Diencephalon (tissue), 1 donor: ENCODE data around the gene SIRT6. TPM values are rescaled to one million over a fixed set of nuclear protein-coding genes. Genes with fewer than 3 reads are reported as not detected.

ENCODE experiments used
- small RNA-seq: library from RNA; depleted of rRNA; stranded (forward); fragments of <200 nt; gene quantifications from one replicate; pipeline ENCODE3, GENCODE V24; 2014
- total RNA-seq: library from RNA; depleted of rRNA; stranded (reverse); fragments of >200 nt; gene quantifications from one replicate; pipeline ENCODE4 v1.2.3, GENCODE V29; 2014

The SIRT6 gene
- 11.5 TPM for total RNA-seq

DNA sequence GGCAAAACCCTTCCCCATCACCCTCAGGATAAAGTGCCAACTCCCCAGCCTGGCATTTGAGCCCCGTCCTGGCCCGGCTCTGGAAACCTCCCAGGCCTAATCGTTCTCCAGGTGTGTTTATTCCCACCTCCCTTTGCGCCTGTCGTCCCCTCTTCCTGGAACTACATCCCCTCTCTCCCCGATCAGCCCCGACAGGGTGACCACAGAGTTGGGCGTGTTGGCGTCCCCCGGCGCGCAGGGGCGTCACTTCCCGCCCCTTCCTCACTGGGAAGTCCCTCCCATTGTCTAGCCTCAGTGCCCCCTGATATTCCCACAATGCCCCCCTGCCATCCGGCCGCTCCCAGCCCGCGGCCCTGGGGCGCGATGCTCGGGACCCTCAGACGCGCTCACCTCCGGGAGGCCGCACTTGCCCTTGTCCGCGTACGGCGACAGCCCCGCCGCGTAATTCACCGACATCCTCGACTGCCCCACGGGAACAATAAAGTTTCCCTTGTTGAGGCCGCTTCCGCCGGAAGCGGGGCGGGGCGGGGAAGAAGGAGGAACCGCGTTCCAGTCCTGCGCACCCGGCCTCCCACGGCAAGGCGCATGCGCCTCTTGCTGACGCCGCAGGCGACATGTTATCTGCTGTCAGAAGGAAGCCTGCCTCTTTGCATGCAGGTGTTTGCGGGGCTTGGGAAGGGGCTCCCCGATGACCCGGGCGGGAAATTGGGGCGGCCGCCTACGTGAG, at the start of gene SIRT6, which contains the start of gene ANKRD24:
Gene SIRT6 (minus strand): TSS at position 480 of the 727 bp plus-strand sequence. CDS start 24 bp downstream, at position 456.
Gene ANKRD24 (plus strand): TSS at position 606 of the 727 bp plus-strand sequence. CDS start 3,737 bp downstream, outside the sequence.

GRCh38 chr19:4229179-4229931, 47.0 kb upstream of the SIRT6 start, which contains the start of gene EBI3:
Gene EBI3 (plus strand): TSS chr19:4229523. CDS start chr19:4229551, 28 bp downstream.

Small RNAs within 50 kb of the gene (small RNA-seq; reads per million reads assigned to genes)
- gene RF00017, result not detected

Other genes starting within 250 kb of the SIRT6 start
- not detected for gene NMRK2, start 249.5 kb downstream of the SIRT6 start, total RNA-seq
- gene DAPK3, start 211.5 kb downstream of the SIRT6 start, total RNA-seq, result 58.1 TPM
- 1,635 TPM for gene EEF2, start 197.1 kb downstream of the SIRT6 start, total RNA-seq
- 21.9 TPM for gene PIAS4, start 174.8 kb downstream of the SIRT6 start, total RNA-seq
- gene ZBTB7A, start 115.7 kb downstream of the SIRT6 start, total RNA-seq, result 2.5 TPM
- 84.7 TPM for gene MAP2K2, start 58.4 kb downstream of the SIRT6 start, total RNA-seq
- gene CREB3L3, start 28.9 kb downstream of the SIRT6 start, total RNA-seq, result 0.69 TPM
- gene ANKRD24, start 126 bp upstream of the SIRT6 start, total RNA-seq, result 6.5 TPM
- 0.23 TPM for gene EBI3, start 47.0 kb upstream of the SIRT6 start, total RNA-seq
- 14.8 TPM for gene YJU2, start 64.5 kb upstream of the SIRT6 start, total RNA-seq
- gene SHD, start 96.7 kb upstream of the SIRT6 start, total RNA-seq, result 10.1 TPM
- 1.4 TPM for gene TMIGD2, start 119.8 kb upstream of the SIRT6 start, total RNA-seq
- 51.4 TPM for gene FSD1, start 122.0 kb upstream of the SIRT6 start, total RNA-seq
- gene STAP2, start 156.3 kb upstream of the SIRT6 start, total RNA-seq, result 0.69 TPM
- gene MPND, start 161.0 kb upstream of the SIRT6 start, total RNA-seq, result 19.6 TPM
- gene SH3GL1, start 218.0 kb upstream of the SIRT6 start, total RNA-seq, result 20.1 TPM
- 8.1 TPM for gene CHAF1A, start 220.1 kb upstream of the SIRT6 start, total RNA-seq